GM12873 (cell line): ENCODE results near the gene ERC2.

Source experiments
- TF ChIP-seq, protein P1 (sequence below): IDR thresholded peaks from 2 replicates; pipeline ENCODE4 v1.5.1; 2012; ENCODE audit warnings: low read depth, mild to moderate bottlenecking, moderate library complexity, low read length, control low read depth; ENCODE audit not compliant: insufficient read depth; ENCODE audit errors: missing control alignments

ERC2 gene

DNA sequence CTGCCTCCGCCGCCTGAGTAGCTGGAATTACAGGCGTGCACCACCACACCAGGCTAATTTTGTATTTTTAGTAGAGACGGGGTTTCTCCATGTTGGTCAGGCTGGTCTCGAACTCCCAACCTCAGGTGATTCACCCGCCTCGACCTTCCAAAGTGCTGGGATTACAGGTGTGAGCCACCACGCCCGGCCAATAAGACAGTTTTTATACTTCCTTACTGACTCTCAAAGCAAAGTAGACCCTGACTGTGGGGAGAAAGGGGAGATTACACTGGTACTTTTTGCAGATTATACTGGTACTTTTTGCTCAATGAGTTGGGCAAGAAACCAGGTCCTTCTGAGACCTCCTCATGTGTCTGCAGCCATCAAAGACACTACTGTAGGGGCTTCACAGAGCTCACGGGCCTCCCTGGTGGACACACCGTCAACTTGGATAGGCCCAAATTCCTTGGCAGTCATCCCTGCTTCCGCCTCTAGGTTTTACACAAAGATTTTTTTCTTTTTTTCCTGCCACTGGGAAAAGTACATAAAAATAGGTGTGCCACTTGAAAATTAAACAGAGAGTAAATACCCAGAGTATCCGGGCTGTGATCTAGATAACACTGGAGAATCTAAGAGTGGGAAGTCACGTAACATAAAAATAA lies 837.9 kb downstream of the ERC2 start:
- TF ChIP-seq, protein P1, sequence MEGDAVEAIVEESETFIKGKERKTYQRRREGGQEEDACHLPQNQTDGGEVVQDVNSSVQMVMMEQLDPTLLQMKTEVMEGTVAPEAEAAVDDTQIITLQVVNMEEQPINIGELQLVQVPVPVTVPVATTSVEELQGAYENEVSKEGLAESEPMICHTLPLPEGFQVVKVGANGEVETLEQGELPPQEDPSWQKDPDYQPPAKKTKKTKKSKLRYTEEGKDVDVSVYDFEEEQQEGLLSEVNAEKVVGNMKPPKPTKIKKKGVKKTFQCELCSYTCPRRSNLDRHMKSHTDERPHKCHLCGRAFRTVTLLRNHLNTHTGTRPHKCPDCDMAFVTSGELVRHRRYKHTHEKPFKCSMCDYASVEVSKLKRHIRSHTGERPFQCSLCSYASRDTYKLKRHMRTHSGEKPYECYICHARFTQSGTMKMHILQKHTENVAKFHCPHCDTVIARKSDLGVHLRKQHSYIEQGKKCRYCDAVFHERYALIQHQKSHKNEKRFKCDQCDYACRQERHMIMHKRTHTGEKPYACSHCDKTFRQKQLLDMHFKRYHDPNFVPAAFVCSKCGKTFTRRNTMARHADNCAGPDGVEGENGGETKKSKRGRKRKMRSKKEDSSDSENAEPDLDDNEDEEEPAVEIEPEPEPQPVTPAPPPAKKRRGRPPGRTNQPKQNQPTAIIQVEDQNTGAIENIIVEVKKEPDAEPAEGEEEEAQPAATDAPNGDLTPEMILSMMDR: no peak

DNA sequence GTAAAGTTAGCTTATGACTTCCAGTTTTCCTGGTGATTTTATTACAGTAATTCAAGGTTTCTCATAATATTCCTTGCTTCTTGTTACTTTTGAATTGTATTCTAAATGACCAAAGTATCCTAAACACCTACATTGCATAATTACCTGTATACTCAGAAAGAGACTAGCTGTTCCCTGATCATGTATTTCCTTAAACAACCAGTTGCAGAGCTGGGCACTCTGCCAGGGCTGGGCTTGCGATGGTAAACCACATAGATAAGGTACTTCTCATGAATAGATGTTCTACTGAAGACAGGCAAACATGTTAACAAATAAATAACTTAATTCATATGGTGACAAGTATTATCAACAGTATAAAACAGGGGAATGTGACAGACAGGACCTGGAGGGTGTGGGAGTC lies 838.8 kb downstream of the ERC2 start:
- TF ChIP-seq, protein P1: no peak

DNA sequence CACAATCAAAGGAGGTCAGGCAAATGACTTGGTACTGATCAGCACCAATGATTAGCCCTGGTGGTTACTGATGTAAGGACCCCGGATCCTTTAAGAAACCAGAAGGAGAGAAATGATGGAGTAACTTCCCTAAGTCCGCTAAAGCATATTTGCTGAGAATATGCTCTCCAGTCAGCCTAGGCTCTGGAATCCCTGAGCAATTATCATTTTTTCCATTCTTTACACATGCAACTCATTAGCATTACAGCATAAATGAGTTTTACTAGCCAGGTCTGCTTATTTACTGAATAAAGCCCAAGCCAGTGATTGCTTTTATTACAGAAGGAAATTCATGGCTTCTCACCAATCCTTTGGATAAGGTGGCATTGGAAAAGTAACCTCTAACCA lies 842.0 kb downstream of the ERC2 start:
- TF ChIP-seq, protein P1: no peak

GRCh38 chr3:55624238-55624637 lies 844.0 kb downstream of the ERC2 start:
- TF ChIP-seq, protein P1: no peak

GRCh38 chr3:55623786-55624185 lies 844.5 kb downstream of the ERC2 start:
- TF ChIP-seq, protein P1: no peak

GRCh38 chr3:55622733-55623132 lies 845.5 kb downstream of the ERC2 start:
- TF ChIP-seq, protein P1: no peak

GRCh38 chr3:55622116-55622515 lies 846.2 kb downstream of the ERC2 start:
- TF ChIP-seq, protein P1: no peak
